ENCODE data around the gene SPX.

SPX gene

DNA sequence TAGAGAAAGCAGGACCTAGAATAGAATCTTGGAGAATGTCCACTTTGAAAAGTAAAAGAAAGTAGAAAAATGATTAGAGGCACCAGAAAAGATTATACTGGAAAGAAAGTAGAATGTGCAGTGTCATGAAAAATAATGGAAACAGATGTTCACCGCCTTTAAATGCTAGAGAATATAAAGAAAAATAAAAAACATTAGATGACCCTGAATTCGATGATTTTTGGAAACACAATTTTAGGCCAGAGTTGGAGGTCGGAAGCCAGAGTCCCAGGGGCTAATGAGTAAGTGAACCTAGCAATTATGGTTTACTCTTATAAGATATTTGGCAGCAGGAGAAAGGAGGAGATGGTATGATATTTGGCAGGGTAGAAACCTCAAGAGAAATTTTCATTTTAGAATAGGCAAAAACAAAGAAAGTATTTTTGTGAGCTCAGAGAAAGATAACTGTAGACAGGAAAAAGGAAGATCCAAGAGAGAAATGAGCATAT is 40.9 kb downstream of the SPX start:
- H3K9me3 ChIP-seq (ENCODE audit: insufficient read depth, low read depth, low read length): no peaks in the 10 kb centered on the region
- no peak overlapping the region for H3K9ac ChIP-seq (ENCODE audit: low read depth, low read length, poor library complexity, severe bottlenecking)
- H2AFZ ChIP-seq (ENCODE audit: low read length): no peak overlapping the region
- no peak for TF ChIP-seq EZH2phosphoT487 (IDR thresholded peaks at IDR 0.05; ENCODE audit: borderline replicate concordance)
- TF ChIP-seq, protein P1, sequence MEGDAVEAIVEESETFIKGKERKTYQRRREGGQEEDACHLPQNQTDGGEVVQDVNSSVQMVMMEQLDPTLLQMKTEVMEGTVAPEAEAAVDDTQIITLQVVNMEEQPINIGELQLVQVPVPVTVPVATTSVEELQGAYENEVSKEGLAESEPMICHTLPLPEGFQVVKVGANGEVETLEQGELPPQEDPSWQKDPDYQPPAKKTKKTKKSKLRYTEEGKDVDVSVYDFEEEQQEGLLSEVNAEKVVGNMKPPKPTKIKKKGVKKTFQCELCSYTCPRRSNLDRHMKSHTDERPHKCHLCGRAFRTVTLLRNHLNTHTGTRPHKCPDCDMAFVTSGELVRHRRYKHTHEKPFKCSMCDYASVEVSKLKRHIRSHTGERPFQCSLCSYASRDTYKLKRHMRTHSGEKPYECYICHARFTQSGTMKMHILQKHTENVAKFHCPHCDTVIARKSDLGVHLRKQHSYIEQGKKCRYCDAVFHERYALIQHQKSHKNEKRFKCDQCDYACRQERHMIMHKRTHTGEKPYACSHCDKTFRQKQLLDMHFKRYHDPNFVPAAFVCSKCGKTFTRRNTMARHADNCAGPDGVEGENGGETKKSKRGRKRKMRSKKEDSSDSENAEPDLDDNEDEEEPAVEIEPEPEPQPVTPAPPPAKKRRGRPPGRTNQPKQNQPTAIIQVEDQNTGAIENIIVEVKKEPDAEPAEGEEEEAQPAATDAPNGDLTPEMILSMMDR (conservative IDR thresholded peaks at IDR 0.05; ENCODE audit: low read length): no peak
- H4K20me1 ChIP-seq (ENCODE audit: insufficient read depth, low read length, poor library complexity, severe bottlenecking): no peaks in the 10 kb centered on the region
- H3K79me2 ChIP-seq (ENCODE audit: insufficient read depth, low read length): no peaks in the 10 kb centered on the region
- H3K27me3 ChIP-seq (ENCODE audit: insufficient read depth, low read length, poor library complexity, severe bottlenecking): no peaks in the 10 kb centered on the region
- no peaks in the 10 kb centered on the region for H3K9me2 ChIP-seq (replicated peaks; ENCODE audit: low read depth, low read length)
- no peak overlapping the region for H3K4me3 ChIP-seq (ENCODE audit: low read length, poor library complexity, severe bottlenecking)
- no peak overlapping the region for H3K4me2 ChIP-seq (ENCODE audit: low read depth, low read length, poor library complexity, severe bottlenecking)
- H3F3A ChIP-seq (ENCODE audit: low read depth): no peaks in the 10 kb centered on the region
- H3K4me1 ChIP-seq (ENCODE audit: insufficient read depth, low read length, poor library complexity, severe bottlenecking): no peaks in the 10 kb centered on the region
- H3K36me3 ChIP-seq (ENCODE audit: insufficient read depth, low read length): no peaks in the 10 kb centered on the region

DNA sequence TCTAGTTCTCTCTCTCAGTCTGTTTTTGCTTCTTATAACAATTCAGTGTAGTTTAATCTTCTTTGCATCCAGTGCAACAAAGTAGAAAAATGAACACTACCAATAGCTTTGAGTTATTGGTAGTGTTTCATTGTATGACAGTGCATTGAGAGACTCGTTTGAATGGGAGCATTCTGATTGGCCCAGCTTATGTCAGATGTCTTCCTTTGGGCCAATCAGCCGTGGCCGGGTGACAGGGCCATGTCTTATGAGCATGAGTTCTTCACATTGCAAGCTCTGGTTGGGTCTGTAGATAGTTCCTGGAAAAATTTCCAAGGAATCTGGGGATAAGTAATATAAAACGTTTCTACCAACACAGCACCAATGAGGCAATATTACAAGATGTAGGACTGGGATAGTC is 42.0 kb downstream of the SPX start:
- Histone ChIP-seq H3K9ac (ENCODE audit: low read depth, low read length, poor library complexity, severe bottlenecking) (no peak overlapping the region), H3F3A (ENCODE audit: low read depth) (no peaks in the 10 kb centered on the region), H3K4me1 (ENCODE audit: insufficient read depth, low read length, poor library complexity, severe bottlenecking) (no peaks in the 10 kb centered on the region), H3K9me3 (ENCODE audit: insufficient read depth, low read depth, low read length) (no peaks in the 10 kb centered on the region), H4K20me1 (ENCODE audit: insufficient read depth, low read length, poor library complexity, severe bottlenecking) (no peaks in the 10 kb centered on the region), H3K79me2 (ENCODE audit: insufficient read depth, low read length) (no peaks in the 10 kb centered on the region), H3K36me3 (ENCODE audit: insufficient read depth, low read length) (no peaks in the 10 kb centered on the region), H3K4me2 (ENCODE audit: low read depth, low read length, poor library complexity, severe bottlenecking) (no peak overlapping the region), H3K27me3 (ENCODE audit: insufficient read depth, low read length, poor library complexity, severe bottlenecking) (no peaks in the 10 kb centered on the region), H3K4me3 (ENCODE audit: low read length, poor library complexity, severe bottlenecking) (no peak overlapping the region), H3K9me2 (replicated peaks; ENCODE audit: low read depth, low read length) (no peaks in the 10 kb centered on the region), H2AFZ (ENCODE audit: low read length) (no peak overlapping the region)
- TF ChIP-seq, protein P1 (conservative IDR thresholded peaks at IDR 0.05; ENCODE audit: low read length): no peak
- TF ChIP-seq EZH2phosphoT487 (IDR thresholded peaks at IDR 0.05; ENCODE audit: borderline replicate concordance): no peak

DNA sequence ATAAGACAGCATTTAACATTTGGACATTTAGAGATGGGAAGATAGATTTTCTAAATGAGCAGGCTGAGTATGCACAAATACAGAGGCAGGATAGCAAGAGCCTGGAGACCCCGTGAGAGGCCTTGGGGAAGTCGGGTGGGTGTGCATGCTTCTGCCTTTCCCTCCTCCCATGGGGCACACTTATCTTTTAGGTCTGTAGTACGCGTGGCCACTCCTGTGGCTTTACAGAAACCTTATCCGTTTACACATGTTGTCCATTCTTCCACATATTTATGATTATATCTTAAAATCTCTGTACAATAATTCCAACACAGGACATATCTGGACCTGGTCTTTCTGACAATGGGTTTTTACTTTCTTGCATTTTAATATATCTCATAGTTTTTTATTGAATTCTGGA is 45.0 kb downstream of the SPX start:
- no peak overlapping the region for H3K9ac ChIP-seq (ENCODE audit: low read depth, low read length, poor library complexity, severe bottlenecking)
- H3K4me2 ChIP-seq (ENCODE audit: low read depth, low read length, poor library complexity, severe bottlenecking): no peak overlapping the region
- no peaks in the 10 kb centered on the region for H3K9me3 ChIP-seq (ENCODE audit: insufficient read depth, low read depth, low read length)

More for the DNA sequence above, 45.0 kb downstream of the SPX start:
- Histone ChIP-seq H3K9me2 (replicated peaks; ENCODE audit: low read depth, low read length) (no peaks in the 10 kb centered on the region), H3K79me2 (ENCODE audit: insufficient read depth, low read length) (no peaks in the 10 kb centered on the region), H3F3A (ENCODE audit: low read depth) (no peaks in the 10 kb centered on the region), H3K4me3 (ENCODE audit: low read length, poor library complexity, severe bottlenecking) (no peak overlapping the region), H4K20me1 (ENCODE audit: insufficient read depth, low read length, poor library complexity, severe bottlenecking) (no peaks in the 10 kb centered on the region), H3K27me3 (ENCODE audit: insufficient read depth, low read length, poor library complexity, severe bottlenecking) (no peaks in the 10 kb centered on the region), H3K4me1 (ENCODE audit: insufficient read depth, low read length, poor library complexity, severe bottlenecking) (no peaks in the 10 kb centered on the region), H2AFZ (ENCODE audit: low read length) (no peak overlapping the region), H3K36me3 (ENCODE audit: insufficient read depth, low read length) (no peaks in the 10 kb centered on the region)
- TF ChIP-seq EZH2phosphoT487 (IDR thresholded peaks at IDR 0.05; ENCODE audit: borderline replicate concordance): no peak
- TF ChIP-seq, protein P1 (conservative IDR thresholded peaks at IDR 0.05; ENCODE audit: low read length): no peak
